ENCODE data around the gene WDFY4. TPM values are rescaled to one million over a fixed set of nuclear protein-coding genes. Genes with fewer than 3 reads are reported as not detected.

Gene WDFY4
- total and polyA plus RNA-seq, 4 donors, result 3.1 to 3.8 (median 3.5) TPM

DNA sequence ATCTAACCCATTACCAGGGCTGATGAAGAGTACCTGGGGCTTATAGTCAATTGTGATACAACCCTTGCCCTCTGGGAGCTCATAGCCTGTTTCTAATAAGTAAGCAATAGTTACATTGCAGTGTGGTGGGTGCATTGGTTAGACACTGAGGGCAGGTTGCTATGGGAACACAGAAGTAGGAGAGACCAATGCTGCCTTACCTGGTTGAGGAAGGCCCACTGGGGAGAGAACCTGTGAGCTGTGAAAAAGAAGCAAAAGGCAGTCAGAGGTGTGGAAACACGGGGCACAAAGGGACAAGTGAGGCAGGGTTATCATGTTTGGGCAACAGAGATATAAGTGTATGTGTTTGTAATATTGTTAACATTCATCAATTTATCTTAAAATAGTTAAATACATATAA lies 51.9 kb downstream of the WDFY4 start:
- H3K27me3 ChIP-seq (ENCODE audit: control insufficient read depth, insufficient read depth, low read length), result no peaks in the 10 kb centered on the region
- WGBS (ENCODE audit: insufficient coverage), result no CpG with 5 or more reads among the region's 1 CpG
- no peak overlapping the region for H3K4me3 ChIP-seq (ENCODE audit: low read depth, low read length)
- H3K4me1 ChIP-seq (ENCODE audit: control insufficient read depth, insufficient read depth, low read length), result no peaks in the 10 kb centered on the region
- no peaks in the 10 kb centered on the region for H3K9me3 ChIP-seq (ENCODE audit: control insufficient read depth, insufficient read depth, low read length)
- no peak overlapping the region for H3K27ac ChIP-seq (ENCODE audit: low read depth, low read length)
- H3K36me3 ChIP-seq (ENCODE audit: control insufficient read depth, insufficient read depth, low read length), result no peaks in the 10 kb centered on the region
- DNase-seq (ENCODE audit: low read depth in 4 of 6, low spot score in 6 of 6), result peak in 1 of 6 donors; percentile 56

DNA sequence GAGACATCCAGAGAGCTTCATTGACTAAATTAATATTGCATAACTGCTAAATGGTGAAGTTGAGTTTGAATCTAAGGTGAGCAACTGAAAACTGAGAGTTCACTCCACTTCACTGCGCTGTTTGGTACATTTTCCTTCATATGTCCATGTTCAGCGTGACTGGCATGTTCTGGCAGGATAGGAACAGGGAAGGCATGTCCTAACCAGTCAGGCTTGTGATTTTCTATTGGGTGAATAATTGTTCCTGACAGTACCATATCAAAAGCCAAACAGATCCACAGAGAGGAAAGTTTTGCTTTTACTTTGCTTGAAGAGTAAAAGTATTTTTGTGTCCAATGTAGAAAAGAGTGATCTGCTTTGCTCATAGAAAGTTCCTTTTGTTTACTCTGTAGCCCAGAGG lies 53.2 kb downstream of the WDFY4 start:
- DNase-seq (ENCODE audit: low read depth in 4 of 6, low spot score in 6 of 6), result no peak
- H3K4me1 ChIP-seq (ENCODE audit: control insufficient read depth, insufficient read depth, low read length), result no peaks in the 10 kb centered on the region
- H3K36me3 ChIP-seq (ENCODE audit: control insufficient read depth, insufficient read depth, low read length), result no peaks in the 10 kb centered on the region
- no CpG with 5 or more reads among the region's 2 CpGs for WGBS (ENCODE audit: insufficient coverage)
- no peak overlapping the region for H3K27ac ChIP-seq (ENCODE audit: low read depth, low read length)
- H3K4me3 ChIP-seq (ENCODE audit: low read depth, low read length), result no peak overlapping the region
- H3K9me3 ChIP-seq (ENCODE audit: control insufficient read depth, insufficient read depth, low read length), result no peaks in the 10 kb centered on the region
- no peaks in the 10 kb centered on the region for H3K27me3 ChIP-seq (ENCODE audit: control insufficient read depth, insufficient read depth, low read length)

DNA sequence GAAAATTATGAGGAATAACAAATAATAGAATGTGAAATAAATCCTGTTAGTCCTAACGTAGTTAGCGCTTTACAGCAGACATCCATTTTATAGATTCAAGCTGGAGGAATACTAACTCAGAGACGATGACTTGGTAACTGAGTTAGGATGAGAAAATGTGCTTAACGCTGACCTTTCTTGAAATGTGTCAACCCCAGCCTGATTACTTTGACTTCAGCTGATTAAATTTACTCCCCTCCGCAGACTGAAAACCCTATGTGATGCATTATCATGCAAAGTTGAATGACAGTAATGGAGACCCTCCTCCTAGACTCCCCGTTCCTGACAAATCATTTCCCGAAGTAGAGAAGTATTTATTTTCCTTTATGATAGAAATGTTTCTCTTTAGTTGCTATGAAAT lies 54.5 kb downstream of the WDFY4 start:
- Histone ChIP-seq H3K4me1 (ENCODE audit: control insufficient read depth, insufficient read depth, low read length) (no peaks in the 10 kb centered on the region), H3K36me3 (ENCODE audit: control insufficient read depth, insufficient read depth, low read length) (no peaks in the 10 kb centered on the region), H3K4me3 (ENCODE audit: low read depth, low read length) (no peak overlapping the region), H3K27me3 (ENCODE audit: control insufficient read depth, insufficient read depth, low read length) (no peaks in the 10 kb centered on the region), H3K27ac (ENCODE audit: low read depth, low read length) (no peak overlapping the region), H3K9me3 (ENCODE audit: control insufficient read depth, insufficient read depth, low read length) (no peaks in the 10 kb centered on the region)
- peak in 1 of 6 donors; percentile 18 for DNase-seq (ENCODE audit: low read depth in 4 of 6, low spot score in 6 of 6)
- 50% methylated on average over 2 of the region's 7 CpGs for WGBS (ENCODE audit: insufficient coverage)

DNA sequence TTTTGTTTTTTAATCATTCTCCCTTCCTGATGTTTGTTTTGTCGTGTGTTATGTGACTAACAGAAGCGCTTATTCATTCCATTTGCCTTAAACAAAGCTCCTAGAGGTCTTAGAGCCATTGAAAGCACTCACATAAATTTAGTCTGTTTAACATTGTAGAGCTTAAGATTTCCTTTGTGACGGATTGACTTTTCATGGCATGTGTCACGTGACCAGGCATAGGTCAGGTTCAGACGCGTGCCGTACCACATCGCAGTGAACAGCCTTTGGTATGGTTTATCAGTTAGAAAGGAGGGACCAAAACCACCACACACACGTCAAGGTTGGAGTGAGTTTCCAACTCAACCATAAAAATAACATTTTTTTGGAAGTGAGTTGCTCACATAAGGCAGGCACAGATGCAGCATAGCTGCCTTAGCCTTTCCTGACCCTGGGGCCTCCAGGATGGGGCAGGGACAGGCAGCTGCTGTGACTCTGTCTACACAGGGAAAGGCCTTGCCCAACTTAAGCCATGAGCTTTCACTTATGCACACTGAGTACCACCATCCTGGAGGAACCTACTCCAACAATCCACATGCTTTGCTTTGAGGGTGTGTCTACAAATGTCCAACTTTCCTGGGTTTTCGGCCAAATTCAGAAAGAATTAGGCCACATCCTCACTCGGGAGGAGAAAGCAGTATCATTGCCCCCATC lies 55.5 kb downstream of the WDFY4 start:
- DNase-seq (ENCODE audit: low read depth in 4 of 6, low spot score in 6 of 6), result no peak
- 76% methylated on average over 2 of the region's 11 CpGs for WGBS (ENCODE audit: insufficient coverage)
- Histone ChIP-seq H3K27me3 (ENCODE audit: control insufficient read depth, insufficient read depth, low read length) (no peaks in the 10 kb centered on the region), H3K9me3 (ENCODE audit: control insufficient read depth, insufficient read depth, low read length) (no peaks in the 10 kb centered on the region), H3K4me3 (ENCODE audit: low read depth, low read length) (no peak overlapping the region), H3K4me1 (ENCODE audit: control insufficient read depth, insufficient read depth, low read length) (no peaks in the 10 kb centered on the region), H3K36me3 (ENCODE audit: control insufficient read depth, insufficient read depth, low read length) (no peaks in the 10 kb centered on the region), H3K27ac (ENCODE audit: low read depth, low read length) (no peak overlapping the region)

DNA sequence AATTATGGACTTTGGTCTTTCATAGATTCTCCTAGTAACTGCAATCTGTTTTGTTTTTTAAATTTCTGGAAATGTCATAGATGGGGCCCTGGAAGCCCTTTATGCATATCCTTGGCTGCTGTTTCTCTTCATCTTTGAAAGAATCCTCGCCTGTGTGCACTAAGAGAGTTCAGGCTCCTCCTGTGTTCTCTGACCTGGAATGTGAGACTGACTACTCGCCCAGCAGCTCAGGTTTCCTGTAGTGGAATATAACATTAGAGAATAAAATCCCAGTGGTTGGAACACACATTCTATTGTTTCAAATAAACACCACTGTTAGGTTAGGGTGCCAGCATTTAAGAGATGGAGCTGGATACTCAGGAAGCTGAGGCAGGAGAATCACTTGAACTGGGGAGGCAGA lies 56.3 kb downstream of the WDFY4 start:
- Histone ChIP-seq H3K4me3 (ENCODE audit: low read depth, low read length) (no peak overlapping the region), H3K36me3 (ENCODE audit: control insufficient read depth, insufficient read depth, low read length) (no peaks in the 10 kb centered on the region), H3K27ac (ENCODE audit: low read depth, low read length) (no peak overlapping the region), H3K9me3 (ENCODE audit: control insufficient read depth, insufficient read depth, low read length) (no peaks in the 10 kb centered on the region), H3K27me3 (ENCODE audit: control insufficient read depth, insufficient read depth, low read length) (no peaks in the 10 kb centered on the region), H3K4me1 (ENCODE audit: control insufficient read depth, insufficient read depth, low read length) (no peaks in the 10 kb centered on the region)
- WGBS (ENCODE audit: insufficient coverage), result 100% methylated on average over 1 of the region's 2 CpGs
- no peak for DNase-seq (ENCODE audit: low read depth in 4 of 6, low spot score in 6 of 6)

DNA sequence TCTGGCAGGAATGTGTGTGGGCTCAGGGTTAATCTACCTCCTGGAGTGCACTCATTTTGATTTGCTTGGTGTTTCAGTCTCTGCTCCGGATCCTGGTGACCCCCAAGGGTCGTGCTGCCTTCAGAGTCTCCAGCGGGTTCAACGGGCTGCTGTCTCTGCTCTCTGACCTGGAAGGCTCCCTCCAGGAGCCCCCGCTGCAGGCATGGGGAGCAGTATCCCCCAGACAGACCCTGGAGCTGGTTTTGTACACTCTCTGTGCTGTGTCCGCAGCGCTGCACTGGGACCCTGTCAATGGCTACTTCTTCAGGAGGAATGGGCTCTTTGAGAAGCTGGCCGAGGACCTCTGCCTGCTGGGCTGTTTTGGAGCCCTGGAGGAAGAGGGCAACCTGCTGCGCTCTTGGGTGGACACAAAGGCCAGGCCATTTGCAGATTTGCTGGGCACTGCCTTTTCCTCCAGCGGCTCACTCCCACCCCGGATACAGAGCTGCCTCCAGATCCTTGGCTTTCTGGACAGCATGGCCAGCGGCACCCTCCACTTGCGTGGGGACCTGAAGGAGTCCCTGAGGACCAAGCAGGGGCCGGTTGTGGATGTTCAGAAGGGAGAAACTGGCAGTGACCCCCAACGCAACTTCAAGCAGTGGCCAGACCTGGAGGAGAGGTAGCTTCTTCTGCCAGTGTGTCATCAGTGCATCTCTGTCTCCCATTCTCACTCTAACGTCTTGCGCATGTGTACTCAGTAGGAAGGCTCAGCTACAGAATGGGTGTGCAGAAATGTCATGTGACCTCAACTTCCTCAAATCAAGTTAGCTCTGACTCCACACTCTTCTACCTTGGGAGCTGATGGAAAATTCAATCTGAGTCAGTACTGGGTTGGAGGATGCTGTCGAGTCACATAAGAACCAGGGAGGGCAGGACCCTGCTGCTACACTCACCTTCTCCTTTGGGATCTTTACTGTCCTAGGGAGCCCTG lies 58.5 kb downstream of the WDFY4 start:
- H3K27me3 ChIP-seq (ENCODE audit: control insufficient read depth, insufficient read depth, low read length), result no peaks in the 10 kb centered on the region
- H3K27ac ChIP-seq (ENCODE audit: low read depth, low read length), result no peak overlapping the region
- no peaks in the 10 kb centered on the region for H3K4me1 ChIP-seq (ENCODE audit: control insufficient read depth, insufficient read depth, low read length)
- no peak for DNase-seq (ENCODE audit: low read depth in 4 of 6, low spot score in 6 of 6)
- H3K36me3 ChIP-seq (ENCODE audit: control insufficient read depth, insufficient read depth, low read length), result no peaks in the 10 kb centered on the region
- 93% methylated on average over 15 of the region's 18 CpGs for WGBS (ENCODE audit: insufficient coverage)
- no peak overlapping the region for H3K4me3 ChIP-seq (ENCODE audit: low read depth, low read length)
- peaks cover 1% of the 10 kb centered on the region for H3K9me3 ChIP-seq (ENCODE audit: control insufficient read depth, insufficient read depth, low read length)

DNA sequence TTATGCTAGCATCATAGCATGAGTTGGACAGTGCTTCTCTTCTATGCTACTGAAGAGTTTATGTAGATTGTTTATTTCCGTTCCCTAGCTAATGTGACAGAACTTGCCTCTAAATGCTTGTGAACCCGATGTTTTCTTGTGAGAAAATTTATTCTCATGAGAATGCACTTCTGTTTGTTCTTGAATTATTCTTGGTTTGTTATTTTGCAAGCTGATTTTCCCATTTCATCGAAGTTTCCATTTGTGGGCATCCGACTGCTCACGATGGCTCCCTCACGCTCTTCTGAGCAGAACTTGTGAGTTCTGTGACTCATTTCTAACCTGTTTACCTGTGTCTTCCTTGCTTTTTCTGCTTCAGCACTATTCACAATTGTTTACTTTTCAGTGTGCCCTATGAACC lies 59.9 kb downstream of the WDFY4 start:
- no peaks in the 10 kb centered on the region for H3K27me3 ChIP-seq (ENCODE audit: control insufficient read depth, insufficient read depth, low read length)
- no peaks in the 10 kb centered on the region for H3K4me1 ChIP-seq (ENCODE audit: control insufficient read depth, insufficient read depth, low read length)
- no peaks in the 10 kb centered on the region for H3K36me3 ChIP-seq (ENCODE audit: control insufficient read depth, insufficient read depth, low read length)
- no peak for DNase-seq (ENCODE audit: low read depth in 4 of 6, low spot score in 6 of 6)
- peaks cover 1% of the 10 kb centered on the region for H3K9me3 ChIP-seq (ENCODE audit: control insufficient read depth, insufficient read depth, low read length)
- H3K27ac ChIP-seq (ENCODE audit: low read depth, low read length), result no peak overlapping the region
- WGBS (ENCODE audit: insufficient coverage), result 93% methylated on average over 6 of the region's 6 CpGs
- H3K4me3 ChIP-seq (ENCODE audit: low read depth, low read length), result no peak overlapping the region

DNA sequence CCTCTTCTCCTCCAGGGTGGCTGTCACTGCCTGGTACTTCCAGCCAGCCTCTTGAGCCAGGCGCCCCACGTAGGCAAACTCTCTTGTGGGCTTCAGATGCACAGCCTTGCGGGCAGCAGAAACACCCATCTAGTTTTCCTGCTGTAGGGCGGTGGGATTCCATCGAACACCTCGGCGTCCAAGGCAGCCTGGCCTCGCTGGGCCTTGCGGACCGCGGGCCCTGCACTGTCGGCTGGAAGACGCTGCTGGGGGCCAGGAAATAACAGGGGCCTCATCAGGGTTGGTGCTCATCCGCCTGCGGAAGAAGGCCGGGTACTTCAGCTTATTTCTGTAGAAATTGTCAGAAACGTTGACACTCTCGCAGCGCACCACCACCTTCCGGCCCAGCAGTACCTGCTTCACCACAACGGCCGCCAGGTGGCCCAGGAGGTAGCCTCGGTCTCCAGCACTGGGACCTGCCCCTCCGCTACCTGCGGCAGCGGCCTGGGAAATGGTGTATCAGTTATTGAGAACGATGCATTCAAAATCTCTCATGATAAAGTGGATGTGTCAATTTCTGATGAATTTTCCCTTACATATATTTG lies 61.1 kb downstream of the WDFY4 start:
- DNase-seq (ENCODE audit: low read depth in 4 of 6, low spot score in 6 of 6), result no peak
- Histone ChIP-seq H3K27me3 (ENCODE audit: control insufficient read depth, insufficient read depth, low read length) (no peaks in the 10 kb centered on the region), H3K4me1 (ENCODE audit: control insufficient read depth, insufficient read depth, low read length) (no peaks in the 10 kb centered on the region), H3K27ac (ENCODE audit: low read depth, low read length) (no peak overlapping the region), H3K9me3 (ENCODE audit: control insufficient read depth, insufficient read depth, low read length) (peaks cover 1% of the 10 kb centered on the region), H3K36me3 (ENCODE audit: control insufficient read depth, insufficient read depth, low read length) (no peaks in the 10 kb centered on the region), H3K4me3 (ENCODE audit: low read depth, low read length) (no peak overlapping the region)
- WGBS (ENCODE audit: insufficient coverage), result 69% methylated on average over 19 of the region's 27 CpGs

DNA sequence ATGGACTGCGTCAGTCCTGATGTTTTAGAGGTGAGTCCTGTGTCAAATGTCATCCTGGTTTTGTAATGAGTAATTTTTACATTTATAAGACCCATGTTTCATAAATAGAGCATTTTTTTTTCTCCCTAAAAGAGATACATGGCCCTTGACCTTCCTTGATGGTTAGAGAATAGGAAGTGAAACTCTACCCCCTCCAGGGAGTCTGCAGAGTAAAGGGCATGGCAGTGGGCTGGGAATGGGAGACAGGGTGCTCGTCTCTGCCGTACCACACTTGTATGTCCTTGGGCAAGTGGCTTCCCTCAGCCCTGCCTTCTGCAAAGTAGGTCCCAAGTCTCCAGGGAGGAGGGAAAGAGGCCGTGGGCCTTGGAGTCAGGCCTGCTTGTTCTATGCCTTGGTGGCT lies 63.9 kb downstream of the WDFY4 start:
- no peak for DNase-seq (ENCODE audit: low read depth in 4 of 6, low spot score in 6 of 6)
- Histone ChIP-seq H3K4me1 (ENCODE audit: control insufficient read depth, insufficient read depth, low read length) (no peaks in the 10 kb centered on the region), H3K9me3 (ENCODE audit: control insufficient read depth, insufficient read depth, low read length) (peaks cover 1% of the 10 kb centered on the region), H3K4me3 (ENCODE audit: low read depth, low read length) (no peak overlapping the region), H3K27me3 (ENCODE audit: control insufficient read depth, insufficient read depth, low read length) (no peaks in the 10 kb centered on the region), H3K36me3 (ENCODE audit: control insufficient read depth, insufficient read depth, low read length) (no peaks in the 10 kb centered on the region), H3K27ac (ENCODE audit: low read depth, low read length) (no peak overlapping the region)
- 95% methylated on average over 2 of the region's 4 CpGs for WGBS (ENCODE audit: insufficient coverage)

Measured in spinal cord (tissue), 10 donors.